Activated CD4-positive, alpha-beta memory T cell treated with anti-CD3 and anti-CD28 coated beads, Interleukin-2, amount 10 ng/mL, durations not matched to agents 7 days and 5 days (primary cell): ENCODE measurements around the gene CEP19. TPM values are rescaled to one million over a fixed set of nuclear protein-coding genes. Genes with fewer than 3 reads are reported as not detected.

Experiments
- CTCF ChIA-PET: fragments of 350-600 bp; sonication (Branson Sonifier 250); formaldehyde crosslinking; loops from one replicate; lab custom pipeline; 2021; ENCODE audit warnings: antibody characterized with exemption, inconsistent platforms; lab: Charles Lee
- POLR2A ChIA-PET: fragments of 350-600 bp; sonication (Branson Sonifier 250); formaldehyde crosslinking; loops from one replicate; lab custom pipeline; 2021; ENCODE audit warnings: antibody characterized with exemption; lab: Charles Lee
- DNase-seq: peaks from one replicate; pipeline ENCODE4 v3.0.0-alpha.2; 2020
- H3K27ac Mint-ChIP-seq: one replicate; pipeline ENCODE4 v1.8.0; 2021; ENCODE audit warnings: mild to moderate bottlenecking, mixed read lengths
- H3K27me3 Mint-ChIP-seq: one replicate; pipeline ENCODE4 v1.8.0; 2021; ENCODE audit warnings: mixed read lengths
- H3K36me3 Mint-ChIP-seq: one replicate; pipeline ENCODE4 v1.8.0; 2021; ENCODE audit warnings: low read depth, mixed read lengths
- H3K4me1 Mint-ChIP-seq: one replicate; pipeline ENCODE4 v1.8.0; 2021; ENCODE audit warnings: mixed read lengths
- H3K4me3 Mint-ChIP-seq: one replicate; pipeline ENCODE4 v1.8.0; 2021; ENCODE audit warnings: mild to moderate bottlenecking, mixed read lengths
- H3K9me3 Mint-ChIP-seq: one replicate; pipeline ENCODE4 v1.8.0; 2021; ENCODE audit warnings: mixed read lengths
- total RNA-seq, 2 experiments: library from RNA; stranded (reverse); gene quantifications; one replicate each; pipeline ENCODE4 v1.2.3, GENCODE V29; 2021

Gene CEP19
- total RNA-seq, 2 experiments from 2014 or later, result 5.3 to 5.5 TPM

DNA sequence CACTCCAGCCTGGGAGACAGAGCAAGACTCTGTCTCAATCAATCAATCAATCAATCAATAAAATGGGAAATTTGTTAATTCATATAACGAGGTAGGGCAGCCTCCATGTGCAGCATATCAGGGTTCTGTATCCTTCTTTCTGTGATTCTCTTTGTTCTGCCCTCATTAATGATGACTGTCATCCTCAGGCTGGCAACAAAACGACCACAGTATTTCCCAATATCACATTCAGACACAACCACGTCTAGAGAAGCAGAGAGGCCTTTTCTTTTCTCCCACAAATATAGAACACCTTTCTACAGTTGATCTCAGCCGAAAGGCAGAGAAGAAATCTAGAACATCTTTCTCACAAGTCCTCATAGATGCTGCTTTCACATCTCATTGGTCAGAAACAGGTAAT lies 11.2 kb downstream of the CEP19 start:
- Mint-ChIP-seq H3K36me3 (no peaks in the 10 kb centered on the region), H3K9me3 (no peaks in the 10 kb centered on the region), H3K4me1 (peaks cover 3% of the 10 kb centered on the region), H3K27me3 (peaks cover 2% of the 10 kb centered on the region), H3K27ac (no peak overlapping the region), H3K4me3 (no peak overlapping the region)
- CTCF ChIA-PET, result no interaction called here
- DNase-seq, result no peak
- POLR2A ChIA-PET, result no interaction called here

DNA sequence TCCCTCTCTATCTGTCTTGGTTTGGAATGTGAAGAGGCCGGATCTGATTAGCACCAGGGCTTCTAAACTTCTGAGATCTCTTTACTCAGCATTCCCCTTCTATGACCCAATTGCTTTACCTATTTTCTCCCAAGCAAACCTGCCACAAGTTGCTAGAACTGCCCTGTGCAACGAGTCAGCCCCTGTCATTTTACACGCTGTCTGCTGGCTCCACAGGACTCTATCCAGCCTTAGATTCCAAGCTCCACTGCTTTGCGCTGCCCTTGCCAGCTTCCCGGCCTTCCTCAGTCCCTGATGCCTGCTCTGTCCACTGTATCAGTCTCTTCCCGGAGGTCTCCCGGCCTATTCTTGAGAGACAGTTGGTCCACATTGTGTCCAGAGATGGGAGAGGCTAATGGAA lies 12.3 kb downstream of the CEP19 start:
- POLR2A ChIA-PET, result no interaction called here

DNA sequence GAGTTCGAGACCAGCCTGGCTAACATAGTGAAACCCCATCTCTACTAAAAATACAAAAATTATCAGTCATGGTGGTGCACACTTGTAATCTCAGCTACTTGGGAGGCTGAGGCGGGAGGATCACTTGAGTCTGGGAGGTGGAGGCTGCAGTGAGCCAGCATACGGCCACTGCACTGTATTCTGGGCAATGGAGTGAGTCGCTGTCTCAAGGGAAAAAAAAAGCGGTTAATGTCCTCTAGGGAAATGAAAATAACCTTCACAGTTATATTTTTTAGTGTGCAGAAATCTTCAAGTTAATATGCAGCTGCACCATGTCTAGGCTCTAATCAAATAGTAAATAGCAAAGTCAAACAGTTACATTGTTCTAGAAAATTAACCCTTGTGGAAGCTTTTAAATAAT lies 14.8 kb downstream of the CEP19 start:
- Mint-ChIP-seq H3K4me3 (no peak overlapping the region), H3K27me3 (no peaks in the 10 kb centered on the region), H3K4me1 (peaks cover 14% of the 10 kb centered on the region), H3K9me3 (no peaks in the 10 kb centered on the region), H3K27ac (no peak overlapping the region), H3K36me3 (no peaks in the 10 kb centered on the region)
- ChIA-PET CTCF (interaction anchor here (0.9 kb wide), 1 partner anchor 11 kb away, joined by 3 read pairs; no protein-coding TSS in a partner anchor), POLR2A (no interaction called here)
- no peak for DNase-seq

More for the DNA sequence above, 12.3 kb downstream of the CEP19 start:
- no peak overlapping the region for H3K27ac Mint-ChIP-seq
- no peaks in the 10 kb centered on the region for H3K36me3 Mint-ChIP-seq
- H3K27me3 Mint-ChIP-seq, result peaks cover 2% of the 10 kb centered on the region
- H3K9me3 Mint-ChIP-seq, result no peaks in the 10 kb centered on the region
- H3K4me3 Mint-ChIP-seq, result no peak overlapping the region
- DNase-seq, result no peak
- peaks cover 6% of the 10 kb centered on the region for H3K4me1 Mint-ChIP-seq
- CTCF ChIA-PET, result no interaction called here

DNA sequence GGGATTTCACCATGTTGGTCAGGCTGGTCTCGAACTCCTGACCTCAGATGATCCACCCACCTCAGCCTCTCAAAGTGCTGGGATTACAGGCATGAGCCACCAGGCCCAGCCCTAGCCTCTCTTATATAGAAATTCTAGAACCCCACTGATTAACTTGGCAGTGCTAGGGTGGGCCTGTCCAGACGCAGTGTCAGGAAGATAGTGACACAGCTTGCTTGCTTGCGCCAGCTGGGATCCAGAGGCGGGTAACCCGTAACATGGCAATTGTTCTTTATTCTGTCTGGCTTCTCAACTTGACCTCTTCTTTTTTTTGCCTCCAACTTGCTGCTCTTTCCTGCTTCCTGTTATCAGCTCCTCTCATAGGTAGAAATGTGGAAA lies 16.2 kb downstream of the CEP19 start:
- Mint-ChIP-seq H3K27ac (peak overlapping the region; percentile 40), H3K4me3 (no peak overlapping the region), H3K27me3 (no peaks in the 10 kb centered on the region), H3K4me1 (peaks cover 14% of the 10 kb centered on the region), H3K9me3 (no peaks in the 10 kb centered on the region), H3K36me3 (no peaks in the 10 kb centered on the region)
- ChIA-PET POLR2A (interaction anchor here (0.8 to 1.6 kb wide), 2 partner anchors 13 to 17 kb away, joined by 3 to 7 read pairs; partner anchors contain the start of genes CEP19 and PIGX), CTCF (no interaction called here)
- DNase-seq, result no peak

DNA sequence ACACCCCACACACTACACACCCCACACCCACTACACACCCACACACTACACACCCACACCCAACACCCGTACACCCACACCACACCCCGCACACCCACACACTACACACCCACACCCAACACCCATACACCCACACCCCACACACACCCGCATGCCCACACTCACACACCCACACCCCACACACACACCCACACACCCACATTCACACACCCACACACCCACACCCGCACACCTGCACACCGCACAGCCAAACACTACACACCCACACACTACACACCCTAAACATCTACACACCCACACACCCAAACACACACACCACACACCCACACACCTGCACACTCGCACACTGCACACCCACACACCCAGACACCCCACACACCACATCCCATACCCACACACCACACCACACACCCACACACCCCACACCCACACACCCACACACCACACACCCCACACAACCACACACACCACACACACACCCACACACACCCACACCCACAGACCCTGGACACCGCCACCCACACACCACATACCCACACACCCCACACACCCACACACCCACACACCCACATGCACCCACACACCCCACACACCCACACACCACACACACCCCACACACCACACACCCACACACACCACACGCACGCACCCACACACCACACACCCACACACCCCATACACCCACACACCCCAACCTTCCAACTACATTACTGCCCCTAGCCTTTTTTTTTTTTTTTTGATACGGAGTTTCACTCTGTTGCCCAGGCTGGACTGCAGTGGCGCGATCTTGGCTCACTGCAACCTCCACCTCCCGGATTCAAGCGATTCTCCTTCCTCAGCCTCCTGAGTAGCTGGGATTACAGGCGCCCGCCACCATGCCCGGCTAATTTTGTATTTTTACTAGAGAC lies 16.9 kb downstream of the CEP19 start:
- no peak for DNase-seq
- CTCF ChIA-PET, result no interaction called here
- POLR2A ChIA-PET, result interaction anchor here (0.8 to 1.6 kb wide), 2 partner anchors 14 to 17 kb away, joined by 3 to 7 read pairs; partner anchors contain the start of genes CEP19 and PIGX
- Mint-ChIP-seq H3K27ac (peak overlapping the region; percentile 40), H3K4me1 (peaks cover 14% of the 10 kb centered on the region), H3K4me3 (no peak overlapping the region), H3K27me3 (no peaks in the 10 kb centered on the region), H3K9me3 (no peaks in the 10 kb centered on the region), H3K36me3 (no peaks in the 10 kb centered on the region)

DNA sequence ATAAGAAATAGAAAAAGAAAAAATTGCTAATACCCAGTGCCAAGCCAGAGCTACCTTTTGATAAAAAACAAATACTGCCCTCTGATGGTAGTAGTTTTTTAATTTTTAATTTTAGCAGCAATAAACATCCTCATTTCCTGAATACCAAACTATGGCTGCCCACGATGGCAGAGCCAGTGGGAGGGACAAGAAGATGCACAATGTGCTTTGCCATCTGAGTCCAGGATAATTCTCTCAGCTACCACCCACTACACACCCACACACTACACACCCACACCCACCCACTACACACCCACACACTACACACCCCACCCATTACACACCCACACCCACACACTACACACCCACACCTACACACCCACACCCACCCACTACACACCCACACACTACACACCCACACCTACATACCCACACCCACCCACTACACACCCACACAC lies 17.8 kb downstream of the CEP19 start:
- Mint-ChIP-seq H3K27me3 (no peaks in the 10 kb centered on the region), H3K36me3 (no peaks in the 10 kb centered on the region), H3K27ac (no peak overlapping the region), H3K4me1 (peaks cover 14% of the 10 kb centered on the region), H3K4me3 (no peak overlapping the region), H3K9me3 (no peaks in the 10 kb centered on the region)
- CTCF ChIA-PET, result interaction anchor here (0.8 to 2.0 kb wide), 10 partner anchors 9 to 172 kb away, joined by 3 to 13 read pairs (median 3); no protein-coding TSS in a partner anchor
- DNase-seq, result peak; percentile 28
- POLR2A ChIA-PET, result interaction anchor here (0.6 to 1.2 kb wide), 3 partner anchors 13 to 174 kb away, joined by 3 to 4 read pairs (median 3); partner anchors contain the start of gene SENP5

DNA sequence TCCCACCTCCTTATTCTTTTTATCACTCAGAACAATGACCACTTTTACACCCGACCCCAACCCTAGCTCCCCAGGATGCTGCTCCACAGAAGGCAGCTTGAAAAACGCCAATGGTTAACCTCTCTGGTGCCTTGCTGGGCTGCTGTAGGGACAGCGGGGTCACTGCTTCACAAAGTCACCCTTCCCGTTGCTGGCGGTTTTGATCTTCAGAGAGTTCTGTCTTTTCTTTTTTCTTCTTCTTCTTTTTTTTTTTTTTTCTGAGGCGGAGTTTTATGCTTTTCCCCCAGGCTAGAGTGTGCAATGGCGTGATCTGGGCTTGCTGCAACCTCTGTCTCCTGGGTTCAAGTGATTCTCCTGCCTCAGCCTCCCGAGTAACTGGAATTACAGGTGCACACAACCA lies 20.7 kb downstream of the CEP19 start:
- ChIA-PET CTCF (interaction anchor here (0.7 to 9.0 kb wide), 4 partner anchors 14 to 162 kb away, joined by 3 to 219 read pairs (median 4); no protein-coding TSS in a partner anchor), POLR2A (interaction anchor here (1.1 to 1.4 kb wide), 2 partner anchors 61 to 176 kb away, joined by 3 to 4 read pairs; partner anchors contain the start of gene SENP5)
- H3K4me3 Mint-ChIP-seq, result no peak overlapping the region
- no peak for DNase-seq
- H3K4me1 Mint-ChIP-seq, result peaks cover 23% of the 10 kb centered on the region
- no peaks in the 10 kb centered on the region for H3K27me3 Mint-ChIP-seq
- no peaks in the 10 kb centered on the region for H3K36me3 Mint-ChIP-seq
- H3K9me3 Mint-ChIP-seq, result no peaks in the 10 kb centered on the region
- H3K27ac Mint-ChIP-seq, result no peak overlapping the region

DNA sequence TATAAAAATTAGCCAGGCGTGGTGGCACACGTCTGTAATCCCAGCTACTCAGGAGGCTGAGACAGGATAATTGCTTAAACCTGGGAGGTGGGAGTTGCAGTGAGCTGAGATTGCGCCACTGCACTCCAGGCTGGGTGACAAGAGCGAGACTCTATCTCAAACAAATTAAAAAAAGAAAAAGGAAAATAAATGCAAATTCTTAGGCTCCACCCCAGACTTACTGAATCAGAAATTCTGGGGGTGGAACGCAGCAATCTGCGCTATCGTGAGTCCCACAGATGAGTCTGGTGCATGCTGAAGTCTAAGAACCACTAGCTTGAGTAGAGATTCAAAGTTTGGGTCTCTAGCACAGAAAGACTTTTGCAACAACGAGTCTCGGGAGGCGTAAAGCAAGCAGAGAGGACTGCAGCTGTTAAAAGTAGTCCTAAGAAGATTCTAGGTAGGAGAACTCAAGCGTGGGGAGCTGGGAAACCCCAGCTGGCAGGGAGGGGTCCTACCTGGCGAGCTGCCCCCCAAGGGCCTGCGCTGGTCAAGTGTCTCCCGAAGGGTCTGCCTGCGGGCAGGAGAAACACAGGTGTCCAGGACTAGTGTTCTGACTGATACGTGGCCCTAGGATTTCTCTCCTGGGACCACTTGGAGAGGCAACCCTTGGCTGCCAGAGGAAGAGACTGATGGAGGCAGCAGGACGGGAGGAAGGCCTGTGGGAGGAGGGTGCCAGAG lies 21.9 kb downstream of the CEP19 start:
- no peaks in the 10 kb centered on the region for H3K27me3 Mint-ChIP-seq

DNA sequence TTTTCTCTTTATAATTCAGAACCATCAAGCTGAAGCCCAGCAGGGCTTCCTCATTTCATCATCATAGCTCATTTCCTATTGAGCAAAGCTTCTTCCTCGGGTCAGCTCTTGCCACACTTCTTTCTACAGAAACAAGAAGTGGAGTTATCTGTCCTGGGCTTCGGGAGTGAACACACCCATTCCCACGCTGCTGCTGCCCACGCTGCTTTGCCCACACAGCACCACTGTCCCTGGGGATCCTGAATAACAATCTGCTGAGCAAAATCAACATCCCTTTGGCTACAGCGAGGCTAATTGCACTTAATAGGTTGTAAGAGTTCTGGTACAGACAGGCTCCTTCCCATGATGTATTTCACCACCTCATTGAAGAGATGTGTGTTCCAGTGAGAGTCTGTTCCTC lies 23.7 kb downstream of the CEP19 start:
- Mint-ChIP-seq H3K27ac (no peak overlapping the region), H3K27me3 (no peaks in the 10 kb centered on the region), H3K4me3 (no peak overlapping the region), H3K36me3 (peaks cover 3% of the 10 kb centered on the region), H3K9me3 (no peaks in the 10 kb centered on the region), H3K4me1 (peaks cover 33% of the 10 kb centered on the region)
- ChIA-PET POLR2A (interaction anchor here (1.3 to 1.5 kb wide), 2 partner anchors 47 to 160 kb away, joined by 3 read pairs; no protein-coding TSS in a partner anchor), CTCF (interaction anchor here (0.7 to 9.0 kb wide), 7 partner anchors 10 to 160 kb away, joined by 3 to 219 read pairs (median 4); partner anchors contain the start of genes CEP19 and PIGX)
- DNase-seq, result no peak

More for the DNA sequence above, 21.9 kb downstream of the CEP19 start:
- Mint-ChIP-seq H3K4me1 (peaks cover 23% of the 10 kb centered on the region), H3K4me3 (no peak overlapping the region), H3K36me3 (no peaks in the 10 kb centered on the region), H3K27ac (no peak overlapping the region), H3K9me3 (no peaks in the 10 kb centered on the region)
- no peak for DNase-seq
- ChIA-PET CTCF (interaction anchor here (2.0 to 9.0 kb wide), 2 partner anchors 13 to 81 kb away, joined by 5 to 219 read pairs; no protein-coding TSS in a partner anchor), POLR2A (interaction anchor here (1.4 kb wide), 1 partner anchor 60 kb away, joined by 4 read pairs; no protein-coding TSS in a partner anchor)

DNA sequence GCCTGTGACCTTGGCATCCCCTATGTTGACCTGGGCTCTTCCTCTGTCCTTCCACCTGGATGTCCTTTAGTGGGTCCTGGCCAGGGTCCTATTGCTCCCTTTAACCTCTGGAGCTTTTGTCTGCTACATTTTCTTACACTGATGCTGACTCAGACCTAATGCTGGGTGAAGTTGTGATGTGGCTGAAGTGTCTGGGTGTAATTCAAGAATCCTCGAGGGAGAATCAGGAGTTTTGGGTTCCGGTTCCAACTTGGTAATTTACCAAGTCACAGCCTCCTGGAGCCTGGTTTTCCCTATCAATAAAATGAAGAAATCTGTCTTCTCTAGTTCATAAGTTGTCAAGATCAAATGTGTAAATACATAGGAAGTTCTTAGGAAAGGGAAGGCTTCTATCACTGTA lies 25.6 kb downstream of the CEP19 start:
- Mint-ChIP-seq H3K27ac (no peak overlapping the region), H3K27me3 (no peaks in the 10 kb centered on the region), H3K4me3 (no peak overlapping the region), H3K9me3 (peaks cover 8% of the 10 kb centered on the region), H3K4me1 (peaks cover 33% of the 10 kb centered on the region), H3K36me3 (peaks cover 10% of the 10 kb centered on the region)
- no peak for DNase-seq
- ChIA-PET POLR2A (interaction anchor here (2.7 kb wide), 1 partner anchor 77 kb away, joined by 26 read pairs; no protein-coding TSS in a partner anchor), CTCF (interaction anchor here (0.9 to 9.0 kb wide), 5 partner anchors 8 to 102 kb away, joined by 3 to 219 read pairs (median 13); partner anchors contain the start of genes NRROS and PAK2)

DNA sequence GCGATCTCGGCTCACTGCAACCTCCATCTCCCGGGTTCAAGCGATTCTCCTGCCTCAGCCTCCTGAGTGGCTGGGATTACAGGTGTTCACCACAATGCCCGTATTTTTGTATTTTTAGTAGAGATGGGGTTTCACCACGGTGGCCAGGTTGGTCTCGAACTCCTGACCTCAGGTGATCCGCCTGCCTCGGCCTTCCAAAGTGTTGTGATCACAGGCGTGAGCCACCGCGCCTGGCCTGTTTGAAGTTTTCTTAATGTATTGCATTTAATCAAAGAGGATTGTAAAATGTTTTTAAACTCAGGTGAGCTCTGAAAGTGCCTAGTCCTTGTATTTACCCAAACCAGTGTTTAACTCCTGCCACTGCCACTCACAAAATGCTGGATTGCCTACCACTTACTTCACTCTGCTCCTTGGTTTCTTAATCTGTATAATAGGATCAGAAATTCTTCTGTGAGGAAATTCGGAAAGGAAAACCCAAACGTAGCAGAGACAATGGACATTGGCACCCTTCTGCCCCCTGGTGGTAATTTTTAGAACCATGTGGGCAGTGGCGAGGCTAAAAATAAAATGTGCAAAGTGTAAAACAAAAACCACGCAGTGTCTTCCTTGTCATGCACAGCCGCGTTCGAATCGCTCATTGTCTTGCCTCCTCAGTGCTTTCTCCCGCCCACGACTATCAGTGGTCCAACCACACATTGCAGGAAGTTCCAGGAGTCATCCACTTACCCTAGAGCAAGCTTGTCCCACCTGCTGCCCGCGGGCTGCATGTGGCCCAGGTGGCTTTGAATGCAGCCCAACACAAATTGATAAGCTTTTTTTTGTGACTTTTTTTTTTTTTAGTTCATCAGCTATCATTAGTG lies 27.3 kb downstream of the CEP19 start:
- POLR2A ChIA-PET, result interaction anchor here (0.7 to 2.7 kb wide), 8 partner anchors 28 to 156 kb away, joined by 3 to 26 read pairs (median 6); partner anchors contain the start of genes CEP19 and PIGX
- Mint-ChIP-seq H3K9me3 (peaks cover 8% of the 10 kb centered on the region), H3K27me3 (no peaks in the 10 kb centered on the region), H3K4me3 (peak overlapping the region; percentile 52), H3K36me3 (peaks cover 10% of the 10 kb centered on the region), H3K4me1 (peaks cover 33% of the 10 kb centered on the region), H3K27ac (peak overlapping the region; percentile 63)
- peak; percentile 71 for DNase-seq
- CTCF ChIA-PET, result interaction anchor here (0.6 to 9.0 kb wide), 29 partner anchors 8 to 426 kb away, joined by 3 to 219 read pairs (median 4); partner anchors contain the start of genes FBXO45, NRROS, PAK2 and WDR53
